GM10266 (cell line): ENCODE measurements around the gene MIGA1.
A peak's percentile ranks its signal among the peaks of the same experiment; 100 is the strongest.

ENCODE experiments used
- DNase-seq: peaks from one replicate; pipeline ENCODE4 v3.0.0; 2012; ENCODE audit errors: extremely low spot score
- CTCF ChIP-seq: IDR thresholded peaks from 2 replicates; pipeline ENCODE4 v1.5.1; 2012; ENCODE audit warnings: mild to moderate bottlenecking, low read depth; ENCODE audit not compliant: control insufficient read depth, insufficient read depth; ENCODE audit errors: missing control alignments

Gene MIGA1

GRCh38 chr1:77925518-77925917, 146.1 kb downstream of the MIGA1 start:
- TF ChIP-seq CTCF = no peak

GRCh38 chr1:77925956-77926355, 146.5 kb downstream of the MIGA1 start:
- TF ChIP-seq CTCF = no peak
- no peak for DNase-seq

More at GRCh38 chr1:77925518-77925917, 146.1 kb downstream of the MIGA1 start:
- no peak for DNase-seq

GRCh38 chr1:77926561-77927357, 147.3 kb downstream of the MIGA1 start:
- DNase-seq = peak; percentile 27
- no peak for TF ChIP-seq CTCF

- DNase-seq = no peak
- no peak for TF ChIP-seq CTCF
These were observed 148.0 kb downstream of the MIGA1 start for GRCh38 chr1:77927414-77927813.
